ENCODE data around the gene ACOT4. TPM values are rescaled to one million over a fixed set of nuclear protein-coding genes. Genes with fewer than 3 reads are reported as not detected.

Gene ACOT4
- polyA plus RNA-seq, 6 donors from 2014 or later = 0.10 to 0.61 (median 0.35) TPM; not detected in 2

Other genes with a start within 250 kb of the ACOT4 start
- gene NUMB, start 133.3 kb upstream of the ACOT4 start, polyA plus RNA-seq (ENCODE audit: low read depth in 6 of 6) = 10 to 100 TPM; 52.0 to 87.2 (median 65.7) TPM
- 10 to 100 TPM; 13.2 to 23.8 (median 20.1) TPM for gene RIOX1, start 100.9 kb upstream of the ACOT4 start, polyA plus RNA-seq (ENCODE audit: low read depth in 6 of 6)
- 1 to 10 TPM; 1.4 to 4.0 (median 2.1) TPM for gene ACOT1, start 54.7 kb upstream of the ACOT4 start, polyA plus RNA-seq (ENCODE audit: low read depth in 6 of 6)
- gene HEATR4, start 32.9 kb upstream of the ACOT4 start, polyA plus RNA-seq (ENCODE audit: low read depth in 6 of 6) = under 1 TPM in 4 of 6 donors, not detected in 2; 0.19 to 0.60 (median 0.27) TPM
- 10 to 100 TPM; 12.9 to 30.9 (median 23.6) TPM for gene ACOT2, start 22.7 kb upstream of the ACOT4 start, polyA plus RNA-seq (ENCODE audit: low read depth in 6 of 6)
- gene ACOT6, start 20.6 kb downstream of the ACOT4 start, polyA plus RNA-seq (ENCODE audit: low read depth in 6 of 6) = not detected
- 1 to 10 TPM; 2.3 to 7.1 (median 2.9) TPM for gene DNAL1, start 53.1 kb downstream of the ACOT4 start, polyA plus RNA-seq (ENCODE audit: low read depth in 6 of 6)
- 10 to 100 TPM; 10.6 to 19.7 (median 15.4) TPM for gene PNMA1, start 122.5 kb downstream of the ACOT4 start, polyA plus RNA-seq (ENCODE audit: low read depth in 6 of 6)

Data from naive B cell (primary cell).